Activated CD8-positive, alpha-beta memory T cell treated with anti-CD3 and anti-CD28 coated beads, Interleukin-2, amount 10 ng/mL, durations not matched to agents 7 days and 5 days (primary cell): ENCODE data around the gene CFAP90. TPM values are rescaled to one million over a fixed set of nuclear protein-coding genes. Genes with fewer than 3 reads are reported as not detected.

Source experiments
- total RNA-seq, 2 experiments: library from RNA; stranded (reverse); gene quantifications; one replicate each; pipeline ENCODE4 v1.2.3, GENCODE V29; 2021

CFAP90 gene
- total RNA-seq, 2 experiments from 2014 or later, result not detected

Other genes starting within 250 kb of the CFAP90 start
- 10 to 100 TPM; 10.5 to 14.7 TPM for gene FASTKD3, start 17.9 kb upstream of the CFAP90 start, total RNA-seq
- gene MTRR, start 18.0 kb upstream of the CFAP90 start, total RNA-seq, result 10 to 100 TPM; 46.9 to 62.4 TPM